GM06990 (cell line): ENCODE results near the gene OST4.
"Not testable (repeated sequence)": the region's sequence is repeated elsewhere in the genome, so short reads cannot be mapped to it uniquely, and the experiment has no call there.

ENCODE experiments used
- DNase-seq: peaks from one replicate; pipeline ENCODE4 v3.0.0-alpha.2; 2011; ENCODE audit not compliant: insufficient read length; ENCODE audit errors: extremely low read depth
- H3K27me3 ChIP-seq: replicated peaks from 2 replicates; pipeline ENCODE4 v1.6.0; 2011; ENCODE audit warnings: low read length; ENCODE audit not compliant: control insufficient read depth, insufficient read depth
- H3K36me3 ChIP-seq: 2 replicates; pipeline ENCODE4 v1.5.1; 2011; ENCODE audit warnings: low read length; ENCODE audit not compliant: control insufficient read depth, insufficient read depth
- H3K4me3 ChIP-seq: replicated peaks from 2 replicates; pipeline ENCODE4 v1.5.1; 2011; ENCODE audit warnings: low read depth, mild to moderate bottlenecking, control low read depth, low read length
- CTCF ChIP-seq: IDR thresholded peaks from 2 replicates; pipeline ENCODE4 v1.5.1; 2011; ENCODE audit warnings: low read length, control low read depth, mild to moderate bottlenecking, inconsistent platforms; ENCODE audit not compliant: insufficient read depth, poor library complexity, severe bottlenecking

The OST4 gene

GRCh38 chr2:27080140-27080469, 8.7 kb upstream of the OST4 start:
- H3K4me3 ChIP-seq, result no peak overlapping the region
- no peaks in the 10 kb centered on the region for H3K36me3 ChIP-seq
- no peak for TF ChIP-seq CTCF
- H3K27me3 ChIP-seq, result no peaks in the 10 kb centered on the region
- DNase-seq, result no peak

GRCh38 chr2:27079233-27080139, 8.0 kb upstream of the OST4 start:
- H3K36me3 ChIP-seq, result no peaks in the 10 kb centered on the region
- DNase-seq, result no peak
- no peak overlapping the region for H3K4me3 ChIP-seq
- no peak for TF ChIP-seq CTCF
- no peaks in the 10 kb centered on the region for H3K27me3 ChIP-seq

GRCh38 chr2:27078267-27079194, 7.1 kb upstream of the OST4 start, which contains the start of gene EMILIN1:
TSS of gene EMILIN1 (plus strand) at chr2:27078615. CDS start at chr2:27079066, 451 bp downstream.
- Histone ChIP-seq H3K36me3 (no peaks in the 10 kb centered on the region), H3K4me3 (no peak within 1 kb of the TSS), H3K27me3 (no peaks in the 10 kb centered on the region)
- no peak for DNase-seq
- TF ChIP-seq CTCF, result no peak

GRCh38 chr2:27077231-27077630, 5.8 kb upstream of the OST4 start:
- no peak for DNase-seq
- Histone ChIP-seq H3K36me3 (no peaks in the 10 kb centered on the region), H3K4me3 (no peak overlapping the region), H3K27me3 (no peaks in the 10 kb centered on the region)
- no peak for TF ChIP-seq CTCF

- TF ChIP-seq CTCF, result no peak
- H3K36me3 ChIP-seq, result no peaks in the 10 kb centered on the region
- no peaks in the 10 kb centered on the region for H3K27me3 ChIP-seq
- DNase-seq, result no peak
- no peak overlapping the region for H3K4me3 ChIP-seq
Measured at GRCh38 chr2:27076323-27076722, 4.9 kb upstream of the OST4 start.

- H3K4me3 ChIP-seq, H3K27me3 ChIP-seq, DNase-seq, H3K36me3 ChIP-seq: not testable (repeated sequence)
Measured at GRCh38 chr2:27075566-27075871, 4.1 kb upstream of the OST4 start.
